Transverse colon (tissue), 4 donors: ENCODE measurements around the gene RCSD1.

Experiments used
- EP300 ChIP-seq: sonication (generic); formaldehyde crosslinking; IDR thresholded peaks from one replicate; pipeline ENCODE4 v1.6.1; 2017; ENCODE audit warnings: antibody characterized with exemption, low read depth
- POLR2A ChIP-seq: fragments of 450-650 bp; IDR thresholded peaks from one replicate; pipeline ENCODE4 v1.6.1; 2016; ENCODE audit warnings: antibody characterized with exemption, mild to moderate bottlenecking, moderate library complexity
- POLR2AphosphoS5 ChIP-seq, 3 donors: sonication (generic); formaldehyde crosslinking; IDR thresholded peaks; one replicate each; pipeline ENCODE4 v1.6.1; 2016; ENCODE audit warnings: antibody characterized with exemption in 3 of 3
- TF ChIP-seq, protein P1 (sequence below), 5 experiments: fragments of 200-600 bp in 3 of 5; fragments of 450-650 bp in 2 of 5; sonication (generic) in 3 of 5; IDR thresholded peaks; 1 replicate in 2 of 5; 2 replicates in 3 of 5; pipeline ENCODE4 v1.5.1; 2016 to 2017; ENCODE audit warnings: antibody characterized with exemption in 5 of 5, inconsistent platforms in 3 of 5, mild to moderate bottlenecking in 2 of 5, moderate library complexity in 1 of 5

- TF ChIP-seq, protein P1, sequence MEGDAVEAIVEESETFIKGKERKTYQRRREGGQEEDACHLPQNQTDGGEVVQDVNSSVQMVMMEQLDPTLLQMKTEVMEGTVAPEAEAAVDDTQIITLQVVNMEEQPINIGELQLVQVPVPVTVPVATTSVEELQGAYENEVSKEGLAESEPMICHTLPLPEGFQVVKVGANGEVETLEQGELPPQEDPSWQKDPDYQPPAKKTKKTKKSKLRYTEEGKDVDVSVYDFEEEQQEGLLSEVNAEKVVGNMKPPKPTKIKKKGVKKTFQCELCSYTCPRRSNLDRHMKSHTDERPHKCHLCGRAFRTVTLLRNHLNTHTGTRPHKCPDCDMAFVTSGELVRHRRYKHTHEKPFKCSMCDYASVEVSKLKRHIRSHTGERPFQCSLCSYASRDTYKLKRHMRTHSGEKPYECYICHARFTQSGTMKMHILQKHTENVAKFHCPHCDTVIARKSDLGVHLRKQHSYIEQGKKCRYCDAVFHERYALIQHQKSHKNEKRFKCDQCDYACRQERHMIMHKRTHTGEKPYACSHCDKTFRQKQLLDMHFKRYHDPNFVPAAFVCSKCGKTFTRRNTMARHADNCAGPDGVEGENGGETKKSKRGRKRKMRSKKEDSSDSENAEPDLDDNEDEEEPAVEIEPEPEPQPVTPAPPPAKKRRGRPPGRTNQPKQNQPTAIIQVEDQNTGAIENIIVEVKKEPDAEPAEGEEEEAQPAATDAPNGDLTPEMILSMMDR (IDR thresholded peaks at IDR 0.05), result no peak
- TF ChIP-seq POLR2AphosphoS5 (IDR thresholded peaks at IDR 0.05) (no peak), POLR2A (no peak), EP300 (no peak)
These were observed 42.8 kb downstream of the RCSD1 start for GRCh38 chr1:167672831-167673230.
